HG02981 (cell line): ENCODE results near the gene ARHGAP18.

Source experiments
- ATAC-seq: cut with Tn5 transposase; IDR thresholded peaks from one replicate; pipeline ENCODE4 v1.9.1; 2021; ENCODE audit warnings: mild to moderate bottlenecking, moderate library complexity; ENCODE audit not compliant: unreplicated experiment

Gene ARHGAP18

GRCh38 chr6:129645830-129646579 lies 64.0 kb downstream of the ARHGAP18 start:
- no peak for ATAC-seq

DNA sequence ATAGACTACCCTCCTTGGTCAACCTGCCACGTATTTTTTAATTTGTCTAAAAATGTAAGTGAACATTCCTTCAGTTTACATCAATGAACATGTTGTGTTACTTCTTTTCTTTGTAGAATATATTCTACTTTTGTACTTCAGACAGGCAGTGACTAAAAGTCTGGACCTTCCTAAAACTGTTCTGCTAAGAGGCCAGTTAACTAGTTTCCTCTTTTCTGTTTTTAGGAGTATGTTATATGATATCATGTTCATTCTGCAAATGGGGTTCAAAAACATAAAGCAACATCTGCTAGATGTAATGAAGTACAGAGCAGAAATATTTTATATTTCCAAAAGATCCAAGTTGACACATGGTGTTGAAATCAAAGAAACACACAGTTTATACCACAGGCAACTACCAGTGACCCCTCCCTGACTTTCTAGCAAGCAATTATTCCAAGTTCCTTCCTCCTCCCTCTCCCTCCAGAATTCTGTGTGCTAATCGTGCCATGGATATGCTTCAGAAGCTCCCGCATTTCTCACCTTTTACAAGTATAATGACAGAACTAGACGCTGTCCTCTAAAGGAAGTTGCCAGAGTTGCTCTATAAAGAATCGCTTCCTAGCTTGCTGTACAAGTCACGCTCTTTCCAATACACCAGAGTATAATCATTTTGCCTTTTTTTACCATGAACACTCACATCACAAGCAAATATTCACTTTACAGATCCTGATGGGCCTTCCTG lies 64.7 kb downstream of the ARHGAP18 start:
- ATAC-seq = no peak

- ATAC-seq = no peak
Observed at GRCh38 chr6:129644567-129645015, 65.4 kb downstream of the ARHGAP18 start.

- ATAC-seq = no peak
Observed at GRCh38 chr6:129643968-129644367, 66.0 kb downstream of the ARHGAP18 start.

DNA sequence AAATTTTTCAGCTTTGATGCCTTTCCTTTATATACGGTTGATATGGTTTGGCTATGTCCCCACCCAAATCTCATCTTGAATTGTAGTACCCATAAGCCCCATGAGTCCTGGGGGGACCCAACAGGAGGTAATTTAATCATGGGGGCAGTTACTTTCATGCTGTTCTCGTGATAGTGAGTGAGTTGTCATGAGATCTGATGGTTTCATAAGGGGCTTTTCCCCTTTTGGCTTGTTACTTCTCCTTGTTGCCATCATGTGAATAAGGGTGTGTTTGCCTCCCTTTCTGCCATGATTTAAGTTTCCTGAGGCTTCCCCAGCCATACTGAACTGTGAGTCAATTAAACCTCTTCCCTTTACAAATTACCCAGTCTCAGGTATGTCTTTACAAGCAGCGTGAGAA lies 66.8 kb downstream of the ARHGAP18 start:
- no peak for ATAC-seq

DNA sequence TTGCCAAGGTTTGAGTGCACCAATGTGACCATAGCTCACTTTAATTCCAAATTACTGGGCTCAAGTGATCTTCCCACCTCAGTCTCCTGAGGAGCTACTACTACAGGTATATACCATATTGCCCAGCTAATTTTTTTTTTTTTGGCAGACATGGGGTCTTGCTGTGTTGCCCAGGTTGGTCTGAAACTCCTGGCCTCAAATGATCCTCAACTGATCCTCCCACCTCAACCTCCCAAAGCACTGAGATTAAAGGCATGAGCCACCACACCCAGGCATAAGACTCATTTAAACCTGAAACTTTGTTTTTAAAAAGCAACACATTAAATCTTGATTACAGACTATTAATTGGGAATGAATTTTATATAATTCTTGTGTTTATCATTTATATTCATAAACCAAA lies 67.7 kb downstream of the ARHGAP18 start:
- ATAC-seq = no peak

DNA sequence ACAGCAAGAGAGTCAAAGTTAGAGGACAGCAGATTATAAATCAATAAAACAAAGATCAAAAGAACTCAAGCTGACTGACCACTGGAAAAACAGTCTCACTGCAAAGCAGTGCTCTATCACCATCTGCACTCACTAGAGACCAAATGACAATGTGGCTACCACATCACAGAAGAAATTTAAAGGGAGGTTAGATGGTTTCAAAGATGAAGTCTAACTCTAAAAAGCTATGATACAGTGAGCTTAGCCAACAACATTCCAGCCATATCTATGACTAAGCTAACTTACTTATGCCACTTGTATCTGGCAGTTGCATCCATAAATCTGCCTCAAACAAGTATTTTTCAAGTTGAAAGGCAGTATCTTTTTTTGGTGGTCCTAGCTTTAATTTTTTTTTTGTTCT lies 68.6 kb downstream of the ARHGAP18 start:
- no peak for ATAC-seq

DNA sequence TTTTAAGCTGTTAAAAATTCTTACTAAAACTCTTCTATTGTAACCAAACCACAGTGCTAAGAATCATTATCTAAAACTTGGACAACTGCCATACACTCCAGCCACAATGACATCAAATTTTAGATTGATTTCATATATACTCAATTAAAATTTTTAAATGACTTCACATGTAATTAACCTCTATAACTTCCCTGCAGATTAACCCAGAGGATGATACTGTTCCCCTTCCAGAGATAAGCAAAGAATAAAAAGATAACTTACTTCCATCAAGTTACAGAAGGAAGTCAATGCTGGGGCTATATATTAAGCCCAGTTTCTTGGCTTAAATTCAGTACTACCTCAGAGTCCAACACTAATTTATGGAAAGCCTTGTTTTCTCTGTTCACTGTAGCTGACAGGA lies 71.3 kb downstream of the ARHGAP18 start:
- ATAC-seq = no peak

DNA sequence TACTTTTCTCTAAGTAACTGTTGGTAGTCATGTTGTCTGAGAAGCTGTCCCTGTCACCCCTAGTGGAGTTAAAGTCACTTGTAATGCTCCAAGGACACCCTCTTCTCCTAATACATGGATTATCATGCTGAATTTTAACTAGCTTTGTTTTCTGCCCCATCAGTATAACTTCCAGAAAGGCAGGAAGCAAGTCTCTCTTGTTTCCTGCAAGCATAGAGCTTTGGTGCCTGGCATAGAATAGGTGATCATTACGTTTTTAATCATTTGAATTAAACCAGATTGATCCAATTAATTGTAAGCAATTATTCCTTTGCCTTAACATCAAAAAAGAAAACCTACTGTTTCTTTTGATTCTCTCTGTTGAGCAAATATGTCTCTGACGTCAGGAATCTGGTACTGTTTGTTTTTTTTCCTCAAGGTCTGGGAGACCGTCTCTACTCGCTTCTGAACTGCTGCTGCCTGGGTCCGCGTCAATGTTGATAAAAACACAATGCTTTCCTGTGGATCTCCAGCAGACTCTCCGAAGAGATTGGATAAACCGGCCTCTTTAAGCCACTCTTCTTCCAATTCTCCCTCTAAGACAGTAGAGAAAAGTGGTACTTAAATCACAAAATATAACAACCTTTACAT lies 71.8 kb downstream of the ARHGAP18 start:
- no peak for ATAC-seq

DNA sequence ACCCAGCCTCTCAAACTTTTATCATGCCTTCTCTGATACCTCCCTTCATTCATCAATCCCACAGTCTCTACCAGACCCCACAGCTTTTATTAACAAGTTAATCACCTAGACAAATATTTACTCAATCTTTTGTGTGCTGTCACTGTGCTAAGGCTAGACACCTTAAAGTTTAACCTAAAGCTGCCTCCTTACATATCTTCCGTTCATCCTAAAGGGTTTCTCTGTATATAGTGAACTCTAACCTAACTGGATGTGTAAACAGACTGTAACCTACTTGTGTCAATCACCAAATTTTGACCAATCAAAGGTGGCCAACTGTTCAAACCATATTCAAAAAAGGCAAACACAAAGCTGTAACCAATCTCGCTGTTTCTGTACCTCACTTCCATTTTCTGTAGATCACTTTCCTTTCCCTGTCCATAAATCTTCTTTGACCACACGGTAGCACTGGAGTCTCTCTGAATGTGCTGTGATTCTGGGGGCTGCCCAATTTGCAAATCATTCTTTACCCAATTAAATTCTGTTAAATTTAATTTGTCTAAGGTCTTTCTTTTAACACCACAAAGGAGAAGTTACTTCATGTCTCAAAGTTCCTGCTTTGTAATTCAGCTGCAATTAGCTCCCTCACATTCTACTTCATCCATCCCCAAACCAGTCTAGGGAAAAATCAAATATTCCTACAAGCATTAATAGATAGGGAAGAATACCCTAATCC lies 72.5 kb downstream of the ARHGAP18 start:
- no peak for ATAC-seq

DNA sequence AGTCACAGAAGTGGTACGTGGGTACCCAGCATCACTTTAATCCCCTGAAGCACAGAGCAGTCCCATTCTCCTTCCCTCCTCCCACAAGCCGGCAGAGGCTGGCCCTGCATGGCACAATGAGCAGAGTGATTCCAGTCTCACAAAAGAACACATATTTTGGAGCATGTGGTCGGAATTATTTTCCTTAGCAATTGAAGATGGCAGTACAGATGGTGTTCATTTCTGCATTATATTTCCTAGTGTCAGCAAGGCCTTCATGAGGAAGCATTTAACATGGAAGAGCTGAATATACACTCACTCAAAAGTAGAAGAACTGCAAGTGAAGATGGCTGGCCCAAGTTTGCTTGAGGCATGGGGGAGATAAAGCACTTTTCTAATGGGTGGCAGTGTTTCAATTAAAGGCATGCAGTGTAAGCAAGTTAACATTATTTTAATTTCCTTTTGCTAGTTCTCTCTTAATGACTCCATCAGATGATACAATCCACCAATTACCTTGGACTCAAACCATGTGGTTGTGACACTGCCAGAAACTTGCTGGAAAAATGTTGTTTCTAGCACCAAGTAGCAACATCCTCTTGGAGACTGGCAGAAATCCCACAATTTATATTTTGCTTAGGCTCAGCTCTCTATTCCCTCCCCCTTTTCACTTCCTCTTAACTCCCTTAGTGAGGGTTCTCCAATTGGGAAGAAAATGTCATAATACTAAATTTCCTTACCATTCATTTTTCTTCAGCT lies 74.4 kb downstream of the ARHGAP18 start:
- ATAC-seq = no peak

DNA sequence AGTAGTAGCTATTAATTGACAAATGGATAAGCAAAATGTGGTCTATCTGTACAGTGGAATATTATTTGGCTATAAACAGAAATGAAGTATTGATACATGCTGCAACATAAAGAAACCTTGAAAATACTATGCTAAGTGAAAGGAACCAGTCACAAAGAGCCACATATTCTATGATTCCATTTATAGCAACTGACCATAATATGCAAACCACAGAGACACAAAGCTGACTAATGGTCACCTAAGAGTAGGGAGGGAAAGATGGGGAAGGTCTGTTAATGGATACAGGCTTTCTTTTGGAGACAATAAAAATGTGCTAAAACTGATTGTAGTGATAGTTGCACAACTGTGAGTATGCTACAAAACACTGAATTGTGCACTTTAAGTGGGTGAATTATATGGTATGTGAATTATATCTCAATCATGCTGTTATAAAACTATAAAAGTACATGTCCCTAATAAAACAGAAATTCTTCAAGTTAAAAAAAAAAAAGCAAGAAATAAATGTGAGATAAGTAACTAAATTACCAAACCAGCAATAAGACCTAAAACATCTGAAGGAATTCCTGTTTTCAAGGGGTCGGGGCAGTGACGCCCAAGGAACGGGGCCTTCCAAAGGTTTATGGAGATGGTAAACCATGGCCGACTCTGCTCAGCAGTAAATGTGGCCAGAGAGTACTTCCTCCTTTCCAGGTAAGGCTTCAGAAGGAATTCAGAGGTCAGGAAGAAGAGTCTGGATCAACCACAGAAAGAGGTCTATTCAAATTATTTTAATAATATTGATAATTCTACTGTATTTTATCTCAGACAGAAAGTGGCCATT lies 75.4 kb downstream of the ARHGAP18 start:
- ATAC-seq = peak; percentile 55

GRCh38 chr6:129633529-129633928 lies 76.4 kb downstream of the ARHGAP18 start:
- ATAC-seq = no peak

- ATAC-seq = no peak
Observed at GRCh38 chr6:129632172-129632613, 77.8 kb downstream of the ARHGAP18 start.

DNA sequence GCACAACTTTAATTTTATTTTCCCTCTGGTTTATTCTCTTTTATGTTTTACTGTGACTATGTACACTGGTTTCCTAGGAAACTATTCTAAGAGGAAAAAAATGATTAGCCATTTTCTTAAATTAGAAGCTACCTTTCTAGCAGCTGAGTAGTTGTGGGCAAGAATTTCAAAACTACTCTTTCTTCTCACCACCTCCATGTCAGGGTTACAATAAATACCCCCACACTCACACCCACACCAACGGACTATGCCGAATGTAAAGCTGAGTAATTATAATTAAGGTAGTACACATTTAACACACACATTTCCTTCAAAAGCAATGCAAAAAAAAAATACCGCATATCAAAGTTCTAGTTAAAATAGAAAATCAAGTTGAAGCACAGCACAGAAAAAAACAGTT lies 78.9 kb downstream of the ARHGAP18 start:
- no peak for ATAC-seq

DNA sequence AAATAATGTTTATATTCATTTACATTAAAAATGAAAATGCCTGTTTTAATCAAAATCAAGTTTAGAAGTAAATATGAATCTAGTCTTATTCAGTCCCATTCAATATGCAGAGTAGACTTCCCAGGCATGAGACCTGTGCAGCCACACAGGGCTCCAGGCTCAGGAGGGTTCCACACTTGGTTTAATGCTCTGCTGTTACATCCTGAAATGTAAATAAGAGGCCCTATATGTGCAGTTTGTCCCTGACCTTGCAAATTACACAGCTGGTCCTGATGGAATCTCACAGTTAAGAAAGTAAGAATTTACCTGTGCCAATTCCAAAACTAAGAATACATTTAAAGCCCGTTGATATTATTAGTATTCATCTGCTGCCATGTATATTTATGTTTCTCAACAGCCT lies 79.4 kb downstream of the ARHGAP18 start:
- no peak for ATAC-seq

DNA sequence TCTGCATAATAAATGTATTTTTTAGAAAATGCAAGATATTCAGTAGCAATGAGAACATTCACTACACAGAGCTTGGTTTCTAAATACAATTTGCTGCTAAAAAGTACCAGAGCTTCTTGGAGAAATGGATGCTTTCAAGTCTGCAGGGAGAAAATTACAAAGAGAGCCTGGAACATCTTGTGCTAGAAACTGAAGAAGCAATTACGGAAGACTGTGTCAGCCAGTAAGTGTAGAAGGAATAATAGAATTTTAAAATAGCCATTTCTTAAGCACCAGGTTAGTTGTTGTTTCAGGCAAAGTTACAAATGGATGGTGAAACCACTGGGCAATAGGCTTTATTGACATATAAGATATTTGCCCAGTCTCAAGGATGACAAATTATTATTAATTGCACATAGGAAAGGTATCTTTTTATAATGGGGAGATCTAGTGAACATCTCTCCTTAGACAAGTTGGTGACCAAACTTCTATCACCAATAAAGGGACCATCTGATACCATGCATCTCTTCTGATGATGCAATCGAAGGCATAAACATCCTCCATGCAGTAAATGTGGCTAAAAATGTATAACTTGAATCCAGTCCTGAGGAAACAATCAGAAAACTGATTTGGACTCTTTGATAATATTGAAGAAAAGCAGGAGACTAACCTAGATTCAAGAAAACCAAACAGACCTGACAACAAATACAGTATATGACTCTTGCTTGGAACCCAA lies 81.7 kb downstream of the ARHGAP18 start:
- no peak for ATAC-seq

GRCh38 chr6:129624488-129624887 lies 85.5 kb downstream of the ARHGAP18 start:
- ATAC-seq = no peak
